OCI-LY3 (cell line): ENCODE results near the gene CD84.
A peak's percentile ranks its signal among the peaks of the same experiment; 100 is the strongest.

ENCODE experiments used
- H2AFZ ChIP-seq: fragments of 200-600, 300-600 bp; shearing (Covaris generic); 2 replicates; pipeline ENCODE4 v1.6.0; 2014; ENCODE audit warnings: antibody characterized with exemption, low read depth, low read length
- H3K27ac ChIP-seq: fragments of 200-600, 300-600 bp; sonication (generic); 2 replicates; pipeline ENCODE4 v1.5.1; 2014; ENCODE audit warnings: mild to moderate bottlenecking, low read length, moderate library complexity, mixed read lengths
- H3K27me3 ChIP-seq: fragments of 200-600, 300-600 bp; sonication (generic); 2 replicates; pipeline ENCODE4 v1.6.1; 2014; ENCODE audit warnings: low read depth, low read length, mixed read lengths
- H3K36me3 ChIP-seq: fragments of 200-600, 300-600 bp; sonication (generic); replicated peaks from 2 replicates; pipeline ENCODE3; 2014; ENCODE audit warnings: low read depth, low read length, mixed read lengths
- H3K4me1 ChIP-seq: fragments of 300-600, 200-600 bp; sonication (generic); 2 replicates; pipeline ENCODE4 v1.6.1; 2014; ENCODE audit warnings: low read length, mixed read lengths
- H3K4me2 ChIP-seq: fragments of 200-600, 300-600 bp; sonication (generic); 2 replicates; pipeline ENCODE4 v1.6.1; 2014; ENCODE audit warnings: low read length, mixed read lengths
- H3K4me3 ChIP-seq: fragments of 300-600, 200-600 bp; sonication (generic); 2 replicates; pipeline ENCODE4 v1.5.1; 2014; ENCODE audit warnings: antibody characterized with exemption, mild to moderate bottlenecking, low read length, moderate library complexity
- H3K79me2 ChIP-seq: fragments of 300-600, 200-600 bp; shearing (Covaris generic); 2 replicates; pipeline ENCODE4 v1.6.1; 2014; ENCODE audit warnings: mild to moderate bottlenecking, low read length, mixed read lengths
- H3K9ac ChIP-seq: fragments of 300-600, 200-600 bp; shearing (Covaris generic); 2 replicates; pipeline ENCODE4 v1.6.0; 2014; ENCODE audit warnings: mild to moderate bottlenecking, low read length, moderate library complexity
- H3K9me3 ChIP-seq: fragments of 200-600, 300-600 bp; shearing (Covaris generic); 2 replicates; pipeline ENCODE4 v1.6.1; 2014; ENCODE audit warnings: low read length, mixed read lengths; ENCODE audit not compliant: insufficient read depth
- H4K20me1 ChIP-seq: fragments of 200-600, 300-600 bp; sonication (generic); 2 replicates; pipeline ENCODE4 v1.6.1; 2016; ENCODE audit warnings: low read length, mixed read lengths; ENCODE audit not compliant: insufficient read depth
- CTCF ChIP-seq: fragments of 200-600, 300-600 bp; sonication (generic); IDR thresholded peaks from 2 replicates; pipeline ENCODE4 v1.5.1; 2014; ENCODE audit warnings: antibody characterized with exemption, low read length, low read depth
- EZH2phosphoT487 ChIP-seq: fragments of 200-600 bp; shearing (Covaris generic); IDR thresholded peaks from 2 replicates; pipeline ENCODE4 v1.6.1; 2018; ENCODE audit warnings: antibody characterized with exemption, mixed run types, low read depth

Gene CD84

GRCh38 chr1:160623227-160623633 lies 43.9 kb upstream of the CD84 start:
- Histone ChIP-seq H3K4me1 (peaks cover 69% of the 10 kb centered on the region), H3K27ac (no peak overlapping the region), H3K4me2 (no peak overlapping the region), H3K9me3 (no peaks in the 10 kb centered on the region), H3K36me3 (no peaks in the 10 kb centered on the region), H3K79me2 (no peaks in the 10 kb centered on the region), H3K27me3 (no peaks in the 10 kb centered on the region), H3K4me3 (no peak overlapping the region), H3K9ac (no peak overlapping the region), H2AFZ (no peak overlapping the region), H4K20me1 (no peaks in the 10 kb centered on the region)
- TF ChIP-seq CTCF: no peak

GRCh38 chr1:160622501-160623226 lies 43.4 kb upstream of the CD84 start:
- H2AFZ ChIP-seq: no peak overlapping the region
- no peak overlapping the region for H3K4me3 ChIP-seq
- no peaks in the 10 kb centered on the region for H3K27me3 ChIP-seq
- no peaks in the 10 kb centered on the region for H3K36me3 ChIP-seq
- H4K20me1 ChIP-seq: no peaks in the 10 kb centered on the region
- no peaks in the 10 kb centered on the region for H3K79me2 ChIP-seq
- H3K9ac ChIP-seq: no peak overlapping the region
- H3K9me3 ChIP-seq: no peaks in the 10 kb centered on the region
- H3K27ac ChIP-seq: no peak overlapping the region
- TF ChIP-seq CTCF (no peak), EZH2phosphoT487 (no peak)
- no peak overlapping the region for H3K4me2 ChIP-seq
- H3K4me1 ChIP-seq: peaks cover 64% of the 10 kb centered on the region

GRCh38 chr1:160621633-160622413 lies 42.5 kb upstream of the CD84 start:
- 0 out of 2 replicates have a peak overlapping the region, but pooled peaks have one; percentile 3 for H3K4me3 ChIP-seq
- peak overlapping the region; percentile 31 for H3K4me2 ChIP-seq
- no peaks in the 10 kb centered on the region for H3K79me2 ChIP-seq
- peaks cover 56% of the 10 kb centered on the region for H3K4me1 ChIP-seq
- TF ChIP-seq EZH2phosphoT487: no peak
- no peak for TF ChIP-seq CTCF
- H2AFZ ChIP-seq: no peak overlapping the region
- H3K27ac ChIP-seq: no peak overlapping the region
- H3K9ac ChIP-seq: no peak overlapping the region
- no peaks in the 10 kb centered on the region for H3K9me3 ChIP-seq
- H3K36me3 ChIP-seq: no peaks in the 10 kb centered on the region
- H3K27me3 ChIP-seq: no peaks in the 10 kb centered on the region
- no peaks in the 10 kb centered on the region for H4K20me1 ChIP-seq

- Histone ChIP-seq H4K20me1 (no peaks in the 10 kb centered on the region), H3K4me1 (peaks cover 49% of the 10 kb centered on the region), H3K27ac (no peak overlapping the region), H3K79me2 (no peaks in the 10 kb centered on the region), H2AFZ (no peak overlapping the region), H3K36me3 (no peaks in the 10 kb centered on the region), H3K27me3 (no peaks in the 10 kb centered on the region), H3K9me3 (no peaks in the 10 kb centered on the region), H3K4me3 (0 out of 2 replicates have a peak overlapping the region, but pooled peaks have one; percentile 3), H3K4me2 (peak overlapping the region; percentile 31), H3K9ac (no peak overlapping the region)
- TF ChIP-seq CTCF (no peak), EZH2phosphoT487 (no peak)
Observed at GRCh38 chr1:160620942-160621632, 41.8 kb upstream of the CD84 start.
